Central memory CD4-positive, alpha-beta T cell (primary cell): ENCODE measurements around the gene FTO.

Source experiments
- DNase-seq: peaks from one replicate; pipeline ENCODE4 v3.0.0; 2022

FTO gene

DNA sequence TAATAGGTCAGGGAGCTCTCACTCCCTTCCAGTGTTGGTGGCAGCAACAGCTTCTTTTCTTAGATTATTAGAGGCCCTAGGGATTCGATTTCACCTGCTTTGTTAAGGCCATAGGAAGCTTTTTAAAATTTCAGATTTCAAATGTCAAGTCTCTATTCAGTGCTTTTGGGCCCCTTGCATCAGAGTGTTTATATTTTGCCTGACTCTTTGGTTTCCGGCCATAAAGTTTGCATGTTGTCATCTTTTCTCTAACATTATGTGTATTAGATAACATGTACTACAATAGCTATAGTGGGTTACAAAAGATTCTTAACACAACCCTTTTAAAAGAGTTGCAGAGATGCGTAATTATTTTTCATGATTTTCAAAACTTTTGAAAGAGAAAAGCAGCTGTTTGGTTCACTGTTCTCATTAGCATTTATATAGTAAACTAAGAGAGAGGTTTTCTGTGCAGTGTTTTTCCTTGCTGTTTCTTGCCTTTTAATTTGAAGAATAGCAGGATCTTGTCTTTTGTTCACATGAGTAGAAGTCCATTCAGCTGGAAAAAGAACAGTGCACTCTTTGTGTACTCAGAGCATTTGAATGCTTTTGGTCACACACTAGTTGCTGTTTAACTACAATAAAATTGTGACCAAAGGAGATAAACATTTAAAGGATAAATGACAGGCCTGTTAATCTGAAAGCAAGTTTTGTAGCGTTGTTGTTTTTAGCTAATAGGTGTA, 52.5 kb downstream of the FTO start:
- DNase-seq = no peak

DNA sequence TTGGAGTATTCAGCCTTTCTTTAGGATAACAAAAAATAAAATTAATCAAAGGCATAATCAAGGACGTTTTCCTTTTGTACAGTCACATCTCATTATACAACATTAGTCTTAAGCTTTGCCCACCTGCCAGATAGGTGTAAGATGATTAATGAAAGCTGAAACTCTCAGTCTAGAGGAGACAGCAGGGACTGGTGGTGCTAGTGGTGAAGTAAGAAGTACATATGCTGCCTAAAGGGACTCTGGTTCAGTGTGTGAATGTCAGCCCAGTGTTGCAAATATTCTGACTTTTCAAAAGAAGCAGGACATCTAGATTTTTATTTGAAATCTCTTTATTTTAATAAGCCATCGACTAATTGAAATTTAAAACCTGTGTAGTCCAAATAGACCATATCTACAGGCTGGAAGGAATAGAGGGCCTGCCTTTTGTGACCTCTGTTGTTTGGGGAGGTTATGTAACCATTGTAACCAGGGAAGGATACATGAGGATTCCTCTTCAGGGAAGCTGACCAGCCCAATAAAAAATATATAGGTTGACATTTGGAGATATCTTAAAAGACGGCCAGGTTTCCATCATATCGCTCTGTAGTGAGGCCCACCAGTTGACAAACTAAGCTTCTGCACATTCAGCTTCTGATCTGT, 54.1 kb downstream of the FTO start:
- DNase-seq = no peak

DNA sequence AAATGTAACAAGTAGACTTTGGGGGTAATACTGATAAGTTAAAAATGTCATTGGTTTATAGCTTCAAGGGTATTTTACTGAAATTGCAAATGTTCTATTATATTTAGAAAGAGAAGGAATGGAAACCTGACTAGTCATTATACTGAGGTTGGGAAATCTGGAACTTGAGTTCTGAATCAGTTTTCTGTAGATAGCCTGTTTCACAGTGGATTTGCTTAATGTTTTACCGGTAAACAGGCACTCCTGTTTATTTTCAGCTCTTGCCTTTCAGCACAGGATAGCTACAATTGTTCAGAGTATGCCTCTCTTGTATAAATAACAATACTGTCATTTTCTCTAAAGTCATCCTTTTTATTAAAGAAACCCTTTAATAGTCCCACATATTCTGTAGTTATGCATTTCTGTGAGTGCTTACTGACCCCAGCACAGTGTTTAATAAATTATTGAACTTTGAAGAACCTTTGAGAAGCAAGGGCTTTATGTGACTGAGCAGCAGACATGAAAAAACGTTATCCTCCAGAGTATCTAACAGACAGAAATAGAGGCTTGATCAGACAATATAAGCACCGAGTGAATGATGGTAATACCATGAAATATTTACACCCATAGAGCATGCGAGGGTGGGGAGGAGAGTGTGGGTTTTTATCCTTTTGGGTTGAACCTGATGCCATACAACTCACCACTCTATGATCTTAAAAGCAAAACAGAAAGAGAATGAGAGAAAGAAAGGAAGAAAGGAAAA, 58.2 kb downstream of the FTO start:
- DNase-seq = no peak

DNA sequence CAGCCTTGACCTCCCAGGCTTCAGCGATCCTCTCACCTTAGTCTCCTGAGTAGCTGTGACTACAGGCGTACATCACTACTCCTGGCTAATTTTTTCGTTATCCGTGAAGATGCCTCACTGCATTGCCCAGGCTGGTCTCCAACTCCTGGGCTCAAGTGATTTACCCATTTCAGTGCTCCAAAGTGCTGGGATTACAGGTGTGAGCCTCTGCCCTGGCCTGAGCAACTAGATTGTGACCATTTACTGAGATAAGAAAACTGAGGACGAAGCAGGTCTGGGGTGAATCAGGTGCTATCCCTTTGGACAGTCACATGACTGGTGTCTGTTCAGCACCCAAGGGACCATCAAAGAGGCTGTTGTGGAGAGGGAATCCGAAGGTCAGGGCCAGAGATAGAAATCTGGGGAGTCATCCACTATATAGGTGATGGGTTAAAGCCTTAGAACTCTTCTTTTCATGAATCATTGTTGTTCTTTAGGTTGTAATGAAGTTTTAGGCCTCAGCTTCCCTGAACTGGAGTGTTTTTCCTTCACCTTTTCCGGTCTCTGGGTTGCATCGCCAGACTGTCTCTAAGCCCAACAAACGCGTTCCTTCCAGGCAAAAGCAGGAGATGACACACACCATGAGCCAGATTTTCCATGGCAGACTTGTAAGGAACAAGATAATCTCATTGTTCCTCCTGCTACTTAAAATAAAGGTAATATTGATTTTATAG, 62.5 kb downstream of the FTO start:
- DNase-seq = no peak

DNA sequence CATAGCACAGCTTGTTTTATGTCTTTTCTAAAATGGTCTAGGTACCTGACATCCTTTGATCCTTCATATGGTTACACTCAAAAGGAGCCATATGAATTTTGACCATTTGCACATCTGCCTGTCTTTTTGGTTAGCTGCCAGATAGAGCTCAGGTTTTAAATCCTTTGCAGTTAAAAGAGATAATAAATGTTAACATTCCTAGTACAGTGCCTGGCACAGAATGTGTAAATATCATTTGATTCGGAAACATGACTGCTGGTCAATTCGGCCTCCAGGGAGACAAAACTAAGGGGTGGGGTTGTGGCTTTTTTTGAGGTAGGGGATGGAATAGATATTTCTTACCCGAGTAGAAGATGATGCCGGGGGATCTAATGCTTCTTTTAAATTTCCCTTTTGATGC, 64.2 kb downstream of the FTO start:
- DNase-seq = no peak

DNA sequence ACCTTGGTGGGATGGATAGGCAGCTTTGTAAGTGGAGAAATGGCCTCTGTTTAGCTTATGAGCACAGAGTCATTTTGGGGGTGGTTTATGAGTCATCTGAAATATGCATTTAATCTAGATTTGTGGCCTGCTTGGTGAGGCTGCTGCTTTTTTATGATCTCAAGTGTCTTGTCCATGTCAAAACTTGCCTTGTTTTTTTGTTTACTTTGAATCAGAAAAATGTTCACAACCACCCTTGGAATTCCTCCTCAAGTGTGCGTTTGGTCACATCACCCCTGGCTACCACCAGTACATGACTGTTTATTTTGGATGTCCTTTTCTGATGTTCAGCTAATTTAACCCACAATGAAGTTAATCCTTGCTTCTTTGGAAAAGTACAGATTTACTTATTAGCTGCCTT, 64.6 kb downstream of the FTO start:
- DNase-seq = no peak

DNA sequence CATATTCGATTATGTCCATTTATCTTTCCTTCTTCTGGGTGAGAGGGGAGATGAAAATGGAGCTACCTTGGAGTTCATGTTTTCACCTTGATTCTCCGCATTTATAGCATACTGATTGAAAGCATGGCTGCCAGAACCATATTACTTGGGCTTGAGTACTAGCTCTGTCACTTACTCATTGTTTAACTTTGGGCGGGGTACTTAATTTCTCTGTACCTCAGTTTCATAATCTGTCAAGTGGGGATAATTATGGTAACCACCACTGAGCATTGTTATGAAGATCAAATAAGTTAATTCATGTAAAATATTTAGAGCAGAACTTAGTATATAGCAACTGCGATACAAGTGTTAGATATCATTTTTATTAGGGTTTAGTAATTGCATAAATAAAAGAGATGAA, 65.2 kb downstream of the FTO start:
- DNase-seq = no peak

DNA sequence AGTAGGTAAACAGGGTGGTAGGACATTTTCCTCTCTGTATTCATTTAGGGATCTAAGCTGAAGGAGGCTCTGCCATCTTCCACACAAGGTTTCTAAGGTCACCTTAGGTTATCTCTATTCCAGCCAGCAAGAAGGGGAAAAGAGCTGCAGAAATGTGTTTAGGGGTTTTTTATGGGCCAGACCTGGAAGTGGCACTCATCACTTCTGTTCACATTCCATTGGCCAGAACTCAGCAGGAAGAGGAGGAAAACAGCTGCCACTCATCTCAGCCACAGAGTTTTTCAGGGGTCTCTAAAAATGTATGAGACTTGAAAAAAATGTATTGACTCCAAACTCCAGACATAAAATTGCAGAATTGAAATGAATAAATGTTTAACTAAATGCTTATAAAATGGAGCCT, 65.8 kb downstream of the FTO start:
- no peak for DNase-seq

DNA sequence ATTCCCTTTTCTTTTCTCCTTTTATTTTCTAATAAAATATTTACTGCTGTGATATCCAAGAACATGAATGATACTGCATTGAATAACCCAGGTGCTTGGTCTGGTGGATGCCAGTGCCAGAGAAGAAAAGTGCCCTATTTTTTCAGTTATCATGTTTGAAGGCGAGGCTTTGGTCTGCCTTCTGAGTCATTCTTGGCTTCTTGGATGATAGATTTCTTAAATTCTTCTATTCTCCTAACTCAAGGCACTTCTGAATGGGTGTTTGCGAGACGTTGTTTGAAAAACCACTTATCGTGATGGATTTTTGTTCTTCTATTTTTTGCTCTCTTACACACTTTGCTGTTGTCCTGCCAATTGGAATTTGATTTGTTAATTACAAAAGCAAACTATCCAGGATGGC, 66.7 kb downstream of the FTO start:
- no peak for DNase-seq

DNA sequence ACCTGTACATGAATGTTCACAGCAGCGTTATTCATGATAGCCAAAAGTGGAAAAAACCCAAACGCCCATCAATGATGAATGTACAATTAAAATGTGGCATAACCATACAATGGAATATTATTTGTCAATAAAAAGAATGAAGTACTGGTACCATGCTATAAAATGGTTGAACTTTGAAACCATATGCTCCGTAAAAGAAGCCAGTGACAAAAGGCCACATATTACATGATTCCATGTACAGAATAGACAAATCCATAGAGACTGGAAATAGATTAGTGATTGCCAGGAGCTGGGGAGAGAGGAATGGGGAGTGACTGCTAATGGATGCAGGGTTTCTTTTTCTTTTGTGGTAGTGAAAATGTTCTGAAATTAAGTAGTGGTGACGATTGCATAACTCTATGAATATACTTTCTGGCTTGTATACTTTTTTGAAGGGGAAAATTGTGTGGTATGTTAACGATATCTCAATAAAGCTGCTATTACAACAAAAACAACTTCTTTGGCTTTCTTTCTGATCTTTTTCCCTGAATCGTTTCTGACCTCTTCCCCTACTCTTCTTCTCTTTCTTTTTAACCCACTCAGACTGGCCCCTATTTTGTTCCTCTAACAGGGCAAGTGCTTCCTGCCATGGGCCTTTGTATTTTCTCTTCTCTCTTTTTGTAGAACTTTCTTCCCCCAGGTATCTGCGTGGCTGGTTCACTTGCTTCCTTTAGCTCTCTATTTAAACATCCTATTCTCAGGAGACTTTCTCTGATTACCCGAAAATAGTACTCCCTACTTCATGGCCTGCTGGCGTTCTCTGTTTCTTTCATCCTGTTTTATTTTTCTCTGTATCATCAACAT, 67.9 kb downstream of the FTO start:
- DNase-seq = no peak

DNA sequence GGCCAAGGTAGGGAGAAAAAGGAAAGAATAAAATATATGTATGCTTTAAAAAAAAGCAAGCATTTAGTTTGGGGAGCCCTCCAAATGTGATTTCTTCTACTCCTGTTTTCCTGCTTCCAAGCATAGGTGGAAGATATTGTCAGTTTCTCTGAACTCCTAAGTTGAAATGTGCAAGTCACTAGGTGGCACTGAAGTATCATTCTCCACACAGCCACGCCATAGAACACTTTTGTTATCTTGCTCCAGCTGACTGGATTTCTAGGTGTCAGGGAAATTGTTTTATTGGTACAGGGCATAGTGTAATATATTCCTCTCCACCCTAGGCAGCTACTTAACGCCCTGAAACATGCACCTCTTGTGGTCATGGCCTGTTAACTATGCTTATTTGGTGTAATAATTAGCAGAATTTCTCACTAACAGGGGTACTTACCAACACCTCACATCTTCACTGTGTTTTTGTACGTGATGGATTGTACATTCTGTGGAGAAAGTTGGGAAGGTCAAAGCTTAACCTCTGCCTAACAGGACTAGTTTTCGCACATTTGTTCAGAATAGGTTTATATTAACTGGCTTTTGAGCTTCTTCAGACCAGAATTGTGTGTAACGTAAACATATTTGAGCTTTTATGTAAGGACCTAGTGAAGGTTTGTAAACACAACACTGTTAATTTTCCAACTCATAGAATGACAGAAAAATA, 69.3 kb downstream of the FTO start:
- no peak for DNase-seq

DNA sequence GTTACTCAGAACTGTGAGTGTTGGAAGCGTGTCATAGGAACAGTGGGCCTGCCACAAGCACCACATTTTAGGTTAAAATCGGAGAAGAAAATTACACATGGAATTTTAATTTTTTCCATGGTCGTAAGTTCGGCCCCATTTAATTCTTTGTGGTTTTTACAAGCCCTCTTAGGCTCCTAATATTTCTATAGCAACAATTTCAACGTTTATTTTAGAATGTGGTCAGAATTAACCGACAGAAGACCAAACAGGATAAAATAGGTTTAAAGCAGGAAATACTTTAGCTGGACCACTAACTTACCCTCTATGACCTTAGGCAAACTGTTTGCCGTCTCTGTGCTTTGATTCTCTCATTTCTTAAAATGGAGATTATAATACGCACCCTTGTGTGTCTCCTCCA, 69.9 kb downstream of the FTO start:
- no peak for DNase-seq

DNA sequence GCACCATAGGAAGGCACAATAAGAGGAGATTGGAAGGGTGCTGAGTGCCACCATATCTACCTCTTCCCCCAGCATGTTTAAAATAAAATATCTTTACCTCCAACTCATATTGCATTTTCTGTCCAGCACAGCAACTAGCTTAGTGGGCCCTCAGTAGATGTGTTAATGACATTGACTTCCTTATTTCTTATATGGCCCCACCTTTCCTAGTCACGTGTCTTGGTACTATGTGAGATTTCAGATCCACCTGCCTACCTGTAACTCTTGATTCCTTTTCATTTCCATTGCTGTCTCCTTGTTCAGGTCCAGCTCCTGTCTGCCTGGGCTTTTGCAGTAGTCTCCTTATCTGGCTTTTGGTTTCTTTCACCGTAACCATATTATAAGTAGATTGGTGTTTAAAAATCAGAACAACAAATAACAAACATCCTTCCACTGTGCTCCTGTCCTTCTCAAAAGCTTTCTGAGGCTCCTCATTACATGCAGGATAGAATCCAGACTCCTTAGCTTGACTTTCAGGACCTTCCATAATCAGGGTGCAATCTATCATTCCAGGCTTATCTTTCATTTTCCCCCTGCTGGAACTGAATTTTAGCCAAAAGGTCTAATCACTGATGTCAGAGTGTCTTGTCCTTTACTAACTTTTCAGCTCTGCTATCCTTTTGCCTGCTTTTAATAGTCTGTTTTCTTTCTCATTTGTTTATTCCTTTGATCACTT, 71.3 kb downstream of the FTO start:
- DNase-seq = no peak

DNA sequence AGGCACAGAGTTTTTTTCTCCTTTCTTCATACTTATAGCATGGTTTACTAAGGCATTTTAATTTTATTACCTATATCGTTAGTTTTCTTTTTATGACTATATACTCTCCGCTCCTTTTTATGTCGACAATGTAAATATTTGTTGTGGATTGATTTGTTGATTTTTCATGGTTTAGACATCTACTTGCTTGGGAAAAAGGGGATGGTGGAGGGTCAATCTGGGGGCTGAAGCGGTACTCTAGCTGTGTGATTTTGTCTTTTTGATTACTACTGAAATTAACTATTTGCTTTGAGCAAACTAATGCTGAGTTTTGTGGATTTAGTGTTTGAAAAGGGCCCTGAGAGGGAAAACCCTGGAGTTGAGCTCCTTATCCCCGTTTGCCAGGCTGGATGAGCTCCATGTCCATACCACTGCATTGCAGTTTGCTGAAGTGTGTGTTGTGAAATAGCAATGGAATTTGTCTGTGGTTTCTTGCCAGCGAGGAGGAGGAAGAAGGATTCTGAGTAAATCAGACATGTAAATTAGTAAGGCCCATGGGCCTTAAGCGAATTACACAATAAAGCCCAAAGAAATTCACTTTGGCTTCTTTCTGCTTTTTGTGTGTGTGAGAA, 72.0 kb downstream of the FTO start:
- no peak for DNase-seq

DNA sequence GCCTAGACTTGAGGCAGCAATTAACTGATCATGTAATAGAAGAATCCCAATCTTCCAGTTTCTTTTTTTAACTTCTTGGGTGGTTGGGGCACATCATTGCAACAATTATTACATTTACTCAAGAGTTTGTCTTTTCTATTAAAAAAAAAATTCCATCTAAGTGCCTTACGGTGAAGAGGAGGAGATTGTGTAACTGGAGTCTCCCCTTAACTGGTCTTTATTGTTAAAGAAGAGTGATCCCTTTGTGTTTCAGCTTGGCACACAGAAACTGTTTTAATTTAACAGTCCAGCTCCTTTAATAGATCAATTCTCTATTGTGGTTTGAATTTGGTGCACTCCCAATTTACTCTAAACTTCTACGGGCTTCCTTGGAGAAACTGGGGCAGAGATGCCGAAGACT, 75.2 kb downstream of the FTO start:
- DNase-seq = no peak

DNA sequence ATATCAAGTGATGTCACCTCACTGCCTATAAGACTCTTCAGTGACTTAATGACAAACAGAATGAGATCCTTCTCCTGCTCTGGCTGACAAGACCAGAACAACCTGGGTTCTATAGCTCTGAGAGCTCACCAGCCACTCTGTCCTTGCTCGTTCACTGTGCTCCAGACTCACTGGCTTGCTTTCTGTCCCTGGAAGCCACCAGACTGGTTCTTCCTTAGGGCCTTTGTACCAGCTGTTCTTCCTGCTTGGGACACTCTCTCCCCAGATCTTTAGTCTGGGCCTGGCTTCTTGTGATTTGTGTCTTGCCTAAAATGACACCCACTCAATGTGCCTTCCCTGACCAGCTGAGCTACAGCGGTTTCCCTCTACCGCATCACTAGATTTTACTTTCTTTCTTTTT, 76.1 kb downstream of the FTO start:
- no peak for DNase-seq

DNA sequence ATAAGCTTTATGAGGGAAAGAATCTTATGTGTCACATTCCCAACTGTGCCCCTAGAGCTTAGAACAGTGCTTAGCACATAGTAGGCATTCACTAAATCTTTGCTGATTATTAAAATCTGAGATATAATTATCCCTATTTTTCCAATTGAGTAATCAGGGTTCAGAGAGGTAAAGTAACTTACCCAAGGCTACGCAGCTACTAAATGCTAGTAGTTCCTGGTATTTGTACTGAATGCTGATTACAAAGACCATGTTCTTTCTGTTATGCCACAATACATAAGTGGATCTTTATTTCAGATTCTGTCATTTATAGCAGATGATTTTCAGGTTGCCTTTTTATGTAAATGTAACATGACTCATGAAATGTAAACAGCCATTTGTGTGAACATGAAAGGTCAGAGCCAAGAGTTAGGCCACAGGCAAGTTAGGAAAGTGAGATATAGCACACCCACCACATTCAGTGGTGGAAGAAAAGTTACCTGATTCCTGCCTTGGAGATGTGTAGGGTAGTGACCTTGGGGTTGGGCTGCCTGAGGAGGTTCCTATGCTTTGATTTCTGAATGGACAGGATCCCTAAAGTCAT, 77.2 kb downstream of the FTO start:
- DNase-seq = no peak

DNA sequence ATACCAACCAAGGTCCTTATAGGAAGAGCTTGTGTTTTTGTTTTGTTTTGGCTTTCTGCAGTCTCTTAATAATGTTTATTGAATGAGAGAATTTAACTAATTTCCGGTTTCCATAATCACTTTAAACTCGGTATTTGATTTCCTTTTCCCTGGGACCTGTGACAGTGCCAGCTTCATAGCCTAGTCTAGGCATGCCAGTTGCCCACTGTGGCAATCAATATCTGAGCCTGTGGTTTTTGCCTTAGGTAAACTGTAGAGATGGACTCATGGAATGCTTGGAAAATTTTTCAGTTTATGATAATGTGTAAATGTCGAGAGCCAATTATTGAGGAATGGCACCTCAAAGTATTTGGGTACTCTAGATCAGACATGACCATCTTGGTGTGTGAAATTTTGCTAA, 78.2 kb downstream of the FTO start:
- DNase-seq = no peak

DNA sequence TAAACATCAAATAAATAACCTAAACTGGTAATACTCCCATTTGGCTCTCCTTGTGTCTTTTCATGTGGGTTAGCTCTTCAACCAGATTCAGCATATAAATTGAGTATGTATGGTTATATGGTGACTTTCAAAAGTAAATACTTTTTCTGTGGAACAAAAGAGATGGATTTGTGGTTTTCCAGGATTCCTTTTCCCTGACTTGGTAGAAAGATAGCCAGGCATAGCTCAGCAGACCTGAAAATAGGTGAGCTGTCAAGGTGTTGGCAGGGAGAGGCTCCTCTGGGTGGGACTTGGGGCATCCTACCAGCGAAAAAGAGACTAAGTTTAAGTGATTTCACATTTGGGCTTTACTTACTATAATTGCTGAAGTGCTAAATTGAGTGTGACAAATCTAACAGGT, 80.3 kb downstream of the FTO start:
- no peak for DNase-seq

DNA sequence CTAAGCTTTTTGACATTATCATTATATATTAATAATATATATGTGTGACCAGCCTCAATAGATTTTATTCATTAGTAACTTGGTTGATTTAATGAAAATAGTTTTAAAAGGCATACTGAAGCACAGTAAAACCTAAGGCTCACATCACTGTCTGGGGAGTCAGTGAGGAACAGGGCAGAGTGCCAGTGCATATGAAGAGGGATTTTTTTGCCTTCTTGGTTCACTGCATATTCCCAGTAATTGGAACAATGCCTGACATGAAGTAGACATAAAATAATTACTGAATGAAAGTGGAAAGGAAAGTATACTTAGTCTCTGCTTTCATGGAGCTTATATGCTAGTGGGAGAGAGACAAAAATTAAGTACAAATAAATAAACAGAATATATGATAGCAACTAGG, 81.1 kb downstream of the FTO start:
- no peak for DNase-seq

DNA sequence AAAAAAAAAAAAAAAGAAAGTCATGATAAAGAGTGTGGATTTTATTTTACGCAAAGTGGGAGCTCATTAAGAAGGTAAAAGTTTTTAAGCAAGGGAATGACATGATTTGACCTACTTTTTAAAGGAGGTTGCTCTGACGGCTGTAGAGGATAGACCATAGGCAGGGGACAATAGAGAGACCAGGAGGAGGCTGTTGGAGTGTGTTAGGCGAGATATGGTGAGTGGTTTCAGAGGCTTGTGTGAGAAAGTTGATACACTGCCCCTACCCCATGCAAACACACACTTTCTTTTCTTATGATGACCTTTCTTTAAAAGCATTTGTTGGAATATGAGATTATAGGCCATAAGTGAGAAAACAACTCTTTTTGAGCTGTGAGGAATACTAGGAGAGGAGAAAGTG, 82.0 kb downstream of the FTO start:
- DNase-seq = no peak
